ENCODE results near the gene TFAP2A.

TFAP2A gene

DNA sequence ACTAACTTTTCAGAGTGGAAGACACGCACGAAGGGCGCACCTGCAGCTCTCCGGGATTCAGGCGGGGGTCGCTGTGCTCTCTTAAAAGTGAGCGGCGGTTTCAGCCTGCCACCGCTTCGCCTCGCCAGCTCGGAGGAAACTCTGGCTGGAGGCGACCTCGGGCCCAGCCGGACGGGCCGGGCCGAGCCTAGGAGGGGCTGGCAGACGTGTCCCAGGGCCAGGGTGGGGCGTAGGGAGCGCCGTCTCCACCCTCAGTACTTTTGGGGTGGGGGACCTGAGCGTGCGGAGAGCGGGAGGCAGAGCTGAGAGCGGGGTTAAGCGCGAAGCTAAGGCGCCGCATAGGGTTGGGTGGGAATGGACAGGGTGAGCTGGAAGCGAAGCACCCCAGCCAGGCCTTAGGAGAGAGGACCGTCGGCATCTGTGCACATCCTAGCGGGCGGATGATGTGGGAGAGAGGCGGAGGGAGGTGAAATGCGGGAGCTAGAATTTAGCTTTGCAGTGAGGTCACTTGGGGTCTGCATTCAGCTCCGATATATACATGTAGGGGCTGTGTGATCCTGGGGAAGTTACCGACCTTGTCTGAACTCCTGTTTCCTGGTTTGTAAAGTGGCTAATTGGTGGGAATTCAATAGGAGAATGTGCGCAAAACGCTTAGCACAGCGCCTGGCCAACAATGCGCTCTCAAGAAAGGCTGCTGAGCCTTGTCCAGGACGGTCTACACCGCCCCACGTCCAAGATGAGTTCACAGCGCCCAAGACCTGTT, 6.5 kb upstream of the TFAP2A start:
- no peaks in the 10 kb centered on the region for H3K9me2 ChIP-seq (replicated peaks; ENCODE audit: insufficient read depth, low read length)
- H3K9me3 ChIP-seq (ENCODE audit: insufficient read depth, low read length), result no peaks in the 10 kb centered on the region
- H3K4me3 ChIP-seq (ENCODE audit: insufficient read depth, low read length, poor library complexity, severe bottlenecking), result no peak overlapping the region
- no peak overlapping the region for H3K9ac ChIP-seq (ENCODE audit: low read length)
- H3K36me3 ChIP-seq (ENCODE audit: low read length), result no peaks in the 10 kb centered on the region
- no peak overlapping the region for H3K27ac ChIP-seq (ENCODE audit: low read depth, low read length)
- no peak overlapping the region for H3K4me2 ChIP-seq (ENCODE audit: low read depth, low read length, poor library complexity, severe bottlenecking)
- no peak for TF ChIP-seq EZH2phosphoT487 (conservative IDR thresholded peaks at IDR 0.05; ENCODE audit: low read length)
- TF ChIP-seq, protein P1, sequence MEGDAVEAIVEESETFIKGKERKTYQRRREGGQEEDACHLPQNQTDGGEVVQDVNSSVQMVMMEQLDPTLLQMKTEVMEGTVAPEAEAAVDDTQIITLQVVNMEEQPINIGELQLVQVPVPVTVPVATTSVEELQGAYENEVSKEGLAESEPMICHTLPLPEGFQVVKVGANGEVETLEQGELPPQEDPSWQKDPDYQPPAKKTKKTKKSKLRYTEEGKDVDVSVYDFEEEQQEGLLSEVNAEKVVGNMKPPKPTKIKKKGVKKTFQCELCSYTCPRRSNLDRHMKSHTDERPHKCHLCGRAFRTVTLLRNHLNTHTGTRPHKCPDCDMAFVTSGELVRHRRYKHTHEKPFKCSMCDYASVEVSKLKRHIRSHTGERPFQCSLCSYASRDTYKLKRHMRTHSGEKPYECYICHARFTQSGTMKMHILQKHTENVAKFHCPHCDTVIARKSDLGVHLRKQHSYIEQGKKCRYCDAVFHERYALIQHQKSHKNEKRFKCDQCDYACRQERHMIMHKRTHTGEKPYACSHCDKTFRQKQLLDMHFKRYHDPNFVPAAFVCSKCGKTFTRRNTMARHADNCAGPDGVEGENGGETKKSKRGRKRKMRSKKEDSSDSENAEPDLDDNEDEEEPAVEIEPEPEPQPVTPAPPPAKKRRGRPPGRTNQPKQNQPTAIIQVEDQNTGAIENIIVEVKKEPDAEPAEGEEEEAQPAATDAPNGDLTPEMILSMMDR (IDR thresholded peaks at IDR 0.05; ENCODE audit: insufficient read depth, low read length, poor library complexity, severe bottlenecking), result no peak
- H3F3A ChIP-seq (ENCODE audit: insufficient read depth), result no peaks in the 10 kb centered on the region
- H3K79me2 ChIP-seq (ENCODE audit: insufficient read depth, low read length), result no peaks in the 10 kb centered on the region
- H3K27me3 ChIP-seq (ENCODE audit: low read length), result no peaks in the 10 kb centered on the region
- no peak overlapping the region for H2AFZ ChIP-seq (ENCODE audit: low read depth, low read length, severe bottlenecking)
- H4K20me1 ChIP-seq (ENCODE audit: low read depth, low read length), result no peaks in the 10 kb centered on the region

- Histone ChIP-seq H2AFZ (ENCODE audit: low read depth, low read length, severe bottlenecking) (no peak overlapping the region), H3F3A (ENCODE audit: insufficient read depth) (no peaks in the 10 kb centered on the region), H3K4me2 (ENCODE audit: low read depth, low read length, poor library complexity, severe bottlenecking) (no peak overlapping the region), H3K36me3 (ENCODE audit: low read length) (no peaks in the 10 kb centered on the region), H3K27me3 (ENCODE audit: low read length) (no peaks in the 10 kb centered on the region), H3K9me2 (replicated peaks; ENCODE audit: insufficient read depth, low read length) (no peaks in the 10 kb centered on the region), H3K9me3 (ENCODE audit: insufficient read depth, low read length) (no peaks in the 10 kb centered on the region), H3K4me3 (ENCODE audit: insufficient read depth, low read length, poor library complexity, severe bottlenecking) (no peak overlapping the region), H3K9ac (ENCODE audit: low read length) (no peak overlapping the region), H3K79me2 (ENCODE audit: insufficient read depth, low read length) (no peaks in the 10 kb centered on the region), H3K27ac (ENCODE audit: low read depth, low read length) (no peak overlapping the region), H4K20me1 (ENCODE audit: low read depth, low read length) (no peaks in the 10 kb centered on the region)
- TF ChIP-seq, protein P1 (IDR thresholded peaks at IDR 0.05; ENCODE audit: insufficient read depth, low read length, poor library complexity, severe bottlenecking), result no peak
- no peak for TF ChIP-seq EZH2phosphoT487 (conservative IDR thresholded peaks at IDR 0.05; ENCODE audit: low read length)
Measured at GRCh38 chr6:10420546-10421157, 5.8 kb upstream of the TFAP2A start.

- H3F3A ChIP-seq (ENCODE audit: insufficient read depth), result no peaks in the 10 kb centered on the region
- no peak overlapping the region for H3K4me2 ChIP-seq (ENCODE audit: low read depth, low read length, poor library complexity, severe bottlenecking)
- no peaks in the 10 kb centered on the region for H3K27me3 ChIP-seq (ENCODE audit: low read length)
- H3K9me2 ChIP-seq (replicated peaks; ENCODE audit: insufficient read depth, low read length), result no peaks in the 10 kb centered on the region
- no peaks in the 10 kb centered on the region for H3K9me3 ChIP-seq (ENCODE audit: insufficient read depth, low read length)
- no peak overlapping the region for H3K4me3 ChIP-seq (ENCODE audit: insufficient read depth, low read length, poor library complexity, severe bottlenecking)
- TF ChIP-seq EZH2phosphoT487 (conservative IDR thresholded peaks at IDR 0.05; ENCODE audit: low read length), result no peak
- TF ChIP-seq, protein P1 (IDR thresholded peaks at IDR 0.05; ENCODE audit: insufficient read depth, low read length, poor library complexity, severe bottlenecking), result no peak
- no peak overlapping the region for H2AFZ ChIP-seq (ENCODE audit: low read depth, low read length, severe bottlenecking)
- H3K9ac ChIP-seq (ENCODE audit: low read length), result no peak overlapping the region
- no peak overlapping the region for H3K27ac ChIP-seq (ENCODE audit: low read depth, low read length)
- H3K36me3 ChIP-seq (ENCODE audit: low read length), result no peaks in the 10 kb centered on the region
- H4K20me1 ChIP-seq (ENCODE audit: low read depth, low read length), result no peaks in the 10 kb centered on the region
- H3K79me2 ChIP-seq (ENCODE audit: insufficient read depth, low read length), result no peaks in the 10 kb centered on the region
Measured at GRCh38 chr6:10419749-10420545, 5.1 kb upstream of the TFAP2A start.

Measured in SU-DHL-6 (cell line).